Stimulated activated CD8-positive, alpha-beta memory T cell treated with anti-CD3 and anti-CD28 coated beads, Interleukin-15, amount 100 ng/mL, for 4 hours (primary cell): Measurements from ENCODE around the gene CRYZ.

Experiments
- DNase-seq, 2 donors: peaks; one replicate each; pipeline ENCODE4 v3.0.0-alpha.2; 2020; ENCODE audit warnings: low read depth in 2 of 2

Gene CRYZ

GRCh38 chr1:74731399-74732052 lies 1.3 kb downstream of the CRYZ start:
- no peak for DNase-seq

DNA sequence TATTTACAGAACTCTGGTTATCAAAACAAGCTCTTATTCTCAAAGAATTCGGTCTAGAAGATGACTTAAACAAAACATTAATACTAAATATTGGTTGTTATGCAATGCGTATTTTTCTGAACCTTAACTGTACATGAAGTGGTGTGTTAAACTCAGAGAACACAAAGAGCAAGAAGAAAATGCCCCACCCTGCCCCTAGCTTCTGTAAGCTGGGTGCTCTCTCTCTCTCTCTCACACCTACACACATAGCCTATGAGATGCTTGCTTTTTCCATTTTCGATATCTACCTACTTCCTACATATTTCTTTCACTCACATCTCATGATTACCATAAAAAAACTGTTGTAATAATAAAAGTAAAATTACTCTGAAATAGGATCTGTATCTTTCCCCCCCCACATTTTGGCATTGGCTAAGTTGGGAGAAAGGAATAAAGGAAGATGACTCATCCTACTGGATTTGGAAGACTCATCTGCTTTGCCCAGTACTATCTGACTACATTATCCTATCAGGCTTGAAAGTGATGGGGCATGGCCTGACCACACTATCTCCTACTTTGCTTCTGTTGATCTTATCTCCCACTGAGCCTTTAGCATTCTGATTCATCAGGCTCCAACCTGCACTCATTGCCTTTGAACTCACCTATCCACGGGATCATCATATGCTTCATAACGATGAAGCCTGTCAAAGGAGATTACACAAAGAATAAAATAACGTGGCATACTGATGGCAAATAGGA lies 2.9 kb downstream of the CRYZ start:
- DNase-seq, result no peak

- no peak for DNase-seq
Measured at GRCh38 chr1:74728736-74729135, 4.1 kb downstream of the CRYZ start.

- DNase-seq, result no peak
Measured at GRCh38 chr1:74726063-74726462, 6.8 kb downstream of the CRYZ start.

- no peak for DNase-seq
Measured at GRCh38 chr1:74717626-74718025, 15.2 kb downstream of the CRYZ start.

GRCh38 chr1:74716822-74717221 lies 16.0 kb downstream of the CRYZ start:
- DNase-seq, result no peak

GRCh38 chr1:74715806-74716205 lies 17.0 kb downstream of the CRYZ start:
- no peak for DNase-seq

- no peak for DNase-seq
Measured at GRCh38 chr1:74715236-74715502, 17.7 kb downstream of the CRYZ start.

DNA sequence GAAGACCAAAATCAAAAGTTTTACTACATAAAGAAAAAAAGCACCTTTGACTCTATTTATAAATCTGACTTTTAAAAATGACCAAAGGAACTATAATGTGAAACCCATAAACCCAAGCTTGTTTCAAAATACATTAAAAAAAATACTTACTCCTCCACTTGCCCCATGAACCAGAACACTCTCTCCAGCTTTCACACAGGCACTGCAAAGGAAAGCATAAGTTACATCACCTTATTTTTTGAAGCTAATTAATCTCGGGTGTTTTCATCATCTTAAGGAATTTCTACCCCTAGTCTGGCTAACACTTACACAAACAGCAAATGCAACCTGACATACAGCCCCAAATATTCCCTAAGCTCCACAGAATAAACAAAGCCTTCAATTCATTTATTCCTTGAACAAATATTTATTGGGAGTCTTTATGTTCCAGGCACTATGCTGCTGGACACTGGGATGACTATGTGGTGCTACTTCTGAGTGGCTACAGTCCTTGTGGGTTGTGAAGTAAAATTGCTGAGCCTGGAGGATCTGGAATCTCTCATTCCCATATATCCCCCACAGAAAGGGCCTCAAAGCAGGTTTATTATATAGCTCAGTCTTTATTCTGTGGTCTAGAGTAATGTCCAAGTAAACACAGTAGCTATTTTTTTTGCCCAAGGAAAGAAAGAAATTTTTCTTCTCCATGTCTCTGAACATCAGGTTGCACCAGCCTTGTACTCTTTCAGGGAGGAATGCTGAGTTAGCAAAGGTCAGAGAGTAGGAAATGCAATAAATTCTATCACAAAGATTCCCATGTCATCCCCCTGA lies 18.2 kb downstream of the CRYZ start:
- no peak for DNase-seq

DNA sequence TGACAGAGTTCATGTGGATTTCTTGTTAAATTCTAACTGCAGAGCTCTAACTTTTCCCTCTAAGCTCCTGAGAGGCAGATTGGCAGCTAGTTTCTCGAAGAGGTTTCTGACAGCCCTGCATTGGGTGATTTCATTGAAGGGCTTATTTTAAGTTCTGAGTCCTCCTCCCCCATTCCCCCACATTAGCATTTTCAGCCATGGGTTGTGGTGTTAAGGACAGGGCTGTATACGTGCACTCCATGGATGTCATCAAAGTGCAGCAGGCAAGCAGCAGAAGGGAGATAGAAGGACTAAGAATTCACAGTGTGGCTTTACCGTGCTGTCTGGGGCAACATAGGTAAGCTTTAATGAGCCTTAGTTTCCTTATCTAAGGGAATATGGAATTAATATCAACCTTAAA lies 19.0 kb downstream of the CRYZ start:
- DNase-seq, result no peak

- DNase-seq, result no peak
Measured at GRCh38 chr1:74712881-74713280, 20.0 kb downstream of the CRYZ start.

- DNase-seq, result no peak
Measured at GRCh38 chr1:74703386-74704182, 29.3 kb downstream of the CRYZ start.

- no peak for DNase-seq
Measured at GRCh38 chr1:74699331-74699730, 33.5 kb downstream of the CRYZ start.

DNA sequence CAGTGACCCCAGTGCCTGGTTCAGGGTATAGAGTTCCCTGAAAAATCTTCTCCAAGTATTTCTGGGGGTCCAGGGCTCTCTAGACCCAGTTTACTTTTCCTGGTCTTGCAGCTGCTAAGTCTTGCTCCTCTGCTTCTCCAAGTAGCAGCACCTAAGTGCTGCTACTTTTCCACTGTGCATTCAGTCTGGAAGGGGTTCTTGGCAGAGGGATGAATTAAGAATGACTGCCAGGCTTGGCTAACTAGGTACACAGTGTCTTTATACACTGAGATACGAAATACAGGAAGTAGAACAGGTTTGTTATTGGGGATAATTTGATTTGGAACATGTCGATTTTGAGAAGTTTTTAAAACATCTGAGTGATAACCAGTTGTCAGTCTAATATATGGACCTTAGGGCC lies 35.0 kb downstream of the CRYZ start:
- DNase-seq, result no peak

DNA sequence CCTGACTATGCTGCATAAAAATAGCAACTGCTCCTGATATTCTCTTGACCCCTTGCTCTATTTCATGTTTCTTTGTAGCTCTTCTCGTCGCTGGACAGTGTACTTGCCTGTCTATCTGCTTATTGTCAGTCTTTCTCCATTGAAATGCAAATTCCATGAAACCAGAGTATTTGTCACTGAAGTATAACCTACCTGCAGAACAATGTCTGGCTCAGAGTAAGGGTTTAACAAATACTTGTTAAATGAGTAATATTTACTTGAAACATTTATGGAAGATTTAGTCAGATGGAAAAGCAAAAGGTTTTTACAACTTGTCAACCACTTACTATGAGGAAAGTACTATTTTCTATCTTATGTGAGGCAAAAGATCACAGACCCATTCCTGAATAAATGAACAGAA lies 39.4 kb downstream of the CRYZ start:
- no peak for DNase-seq

GRCh38 chr1:74690909-74691308 lies 41.9 kb downstream of the CRYZ start:
- DNase-seq, result no peak

- DNase-seq, result no peak
Measured at GRCh38 chr1:74690364-74690696, 42.5 kb downstream of the CRYZ start.

DNA sequence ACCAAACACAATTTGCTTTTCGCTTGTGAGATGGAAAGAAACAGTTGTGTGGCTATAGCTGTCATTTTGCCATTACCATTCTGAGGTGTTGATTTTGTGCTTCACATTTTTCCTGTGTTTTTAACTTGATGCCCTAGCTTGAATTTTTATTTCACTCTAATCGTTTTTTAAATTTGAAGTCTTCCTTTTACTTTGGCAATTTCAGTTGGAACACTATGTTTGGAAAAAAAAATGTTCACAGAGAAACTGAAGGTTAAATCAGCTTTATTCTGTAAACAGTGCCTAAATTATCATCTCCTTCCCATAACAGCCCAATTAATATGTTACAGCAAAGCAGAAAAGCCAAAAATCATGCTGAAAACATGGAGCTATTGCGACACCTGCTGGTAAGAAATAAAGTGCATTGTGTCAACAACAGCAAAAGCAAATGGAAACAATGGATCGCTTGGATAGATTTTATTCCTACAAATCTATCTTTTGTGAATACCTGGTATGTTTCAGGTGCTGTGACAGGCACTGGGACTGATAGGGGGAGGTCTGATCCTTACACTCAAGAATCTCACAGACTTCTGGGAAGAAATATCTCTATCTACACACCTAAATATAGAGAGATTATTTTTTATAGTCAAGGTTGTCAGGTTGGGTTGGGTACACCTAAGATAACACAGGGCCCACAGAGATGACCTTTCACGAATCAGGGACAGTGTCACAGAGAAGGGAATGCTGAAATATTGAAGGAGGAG lies 43.1 kb downstream of the CRYZ start:
- DNase-seq, result no peak

GRCh38 chr1:74686928-74687327 lies 45.9 kb downstream of the CRYZ start:
- no peak for DNase-seq

DNA sequence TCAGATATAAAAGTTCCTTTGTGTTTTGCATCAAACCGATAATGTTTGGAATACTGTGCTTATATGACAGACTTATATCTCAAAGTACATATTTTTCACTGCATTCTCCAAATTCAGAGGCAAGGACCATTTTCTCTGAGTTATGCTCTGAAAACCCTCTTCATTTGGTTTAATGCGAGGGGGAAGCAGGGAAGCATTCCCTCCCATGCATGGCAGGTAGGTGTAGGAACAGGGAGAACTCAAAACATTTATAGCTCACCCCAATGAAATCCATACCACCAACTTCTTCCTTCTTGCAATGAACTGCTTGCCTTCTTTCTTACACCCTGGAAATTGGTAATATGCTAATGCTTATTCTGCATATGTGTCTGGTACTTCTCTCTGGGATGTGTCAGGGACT lies 48.5 kb downstream of the CRYZ start:
- no peak for DNase-seq

DNA sequence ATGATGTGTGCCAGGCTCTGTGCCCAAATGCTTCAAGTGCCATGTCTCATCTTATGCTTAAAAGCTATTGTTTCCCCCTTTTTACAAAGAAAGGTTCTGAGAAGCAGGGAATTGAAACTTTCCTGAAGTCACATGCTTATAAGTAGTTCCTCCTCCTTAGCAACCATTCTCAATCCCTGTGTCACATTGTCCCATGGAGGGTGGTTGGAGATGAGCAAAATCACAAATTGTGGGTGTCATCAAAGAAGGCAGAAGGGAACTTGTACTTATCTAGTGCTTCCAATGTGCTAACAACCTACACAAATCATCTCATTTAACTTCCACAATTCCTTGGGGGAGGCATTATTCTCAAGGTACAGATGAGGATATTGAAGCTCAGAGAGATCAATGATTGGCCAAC lies 49.2 kb downstream of the CRYZ start:
- no peak for DNase-seq

GRCh38 chr1:74681851-74682250 lies 51.0 kb downstream of the CRYZ start:
- DNase-seq, result no peak
